ENCODE measurements around the gene OR6K2.
"Not testable (repeated sequence)": the region's sequence is repeated elsewhere in the genome, so short reads cannot be mapped to it uniquely, and the experiment has no call there.

The OR6K2 gene

GRCh38 chr1:158700552-158700951 is at the start of gene OR6K2:
Gene OR6K2 (minus strand): TSS chr1:158700652. CDS start chr1:158700652, 0 bp downstream.
- no peak for DNase-seq

- no peak for DNase-seq
These were observed 35.4 kb upstream of the OR6K2 start for GRCh38 chr1:158735848-158736247.

GRCh38 chr1:158732524-158732923 is 32.1 kb upstream of the OR6K2 start:
- no peak for DNase-seq

- no peak for DNase-seq
These were observed 31.3 kb upstream of the OR6K2 start for GRCh38 chr1:158731707-158732106.

- no peak for DNase-seq
These were observed 30.0 kb upstream of the OR6K2 start for GRCh38 chr1:158730453-158730852.

GRCh38 chr1:158728510-158729225 is 28.2 kb upstream of the OR6K2 start:
- no peak for DNase-seq

- no peak for DNase-seq
These were observed 24.0 kb upstream of the OR6K2 start for GRCh38 chr1:158724442-158724841.

GRCh38 chr1:158720620-158721019 is 20.2 kb upstream of the OR6K2 start, which contains the start of gene OR6K3:
Gene OR6K3 (minus strand): TSS chr1:158720720. CDS start chr1:158718115, 2,605 bp downstream.
- no peak for DNase-seq

- no peak for DNase-seq
These were observed 19.2 kb upstream of the OR6K2 start for GRCh38 chr1:158719664-158720063.

- DNase-seq: no peak
These were observed 16.9 kb upstream of the OR6K2 start for GRCh38 chr1:158717344-158717743.

GRCh38 chr1:158716335-158716734 is 15.9 kb upstream of the OR6K2 start:
- DNase-seq: no peak

GRCh38 chr1:158714754-158715153 is 14.3 kb upstream of the OR6K2 start:
- no peak for DNase-seq

- no peak for DNase-seq
These were observed 10.6 kb upstream of the OR6K2 start for GRCh38 chr1:158711098-158711497.

- DNase-seq: no peak
These were observed 5.6 kb upstream of the OR6K2 start for GRCh38 chr1:158706096-158706495.

- no peak for DNase-seq
These were observed 5.9 kb downstream of the OR6K2 start for GRCh38 chr1:158694596-158694995.

GRCh38 chr1:158692356-158692755 is 8.1 kb downstream of the OR6K2 start:
- DNase-seq: no peak

- no peak for DNase-seq
These were observed 8.5 kb downstream of the OR6K2 start for GRCh38 chr1:158691907-158692306.

- not testable (repeated sequence) for DNase-seq
These were observed 9.3 kb downstream of the OR6K2 start for GRCh38 chr1:158691149-158691548.

GRCh38 chr1:158689875-158690274 is 10.6 kb downstream of the OR6K2 start:
- no peak for DNase-seq

GRCh38 chr1:158689110-158689509 is 11.3 kb downstream of the OR6K2 start:
- DNase-seq: no peak

GRCh38 chr1:158688343-158688742 is 12.1 kb downstream of the OR6K2 start:
- not testable (repeated sequence) for DNase-seq

GRCh38 chr1:158687037-158687436 is 13.4 kb downstream of the OR6K2 start:
- DNase-seq: no peak

GRCh38 chr1:158686111-158687009 is 14.1 kb downstream of the OR6K2 start, which contains the start of gene SPTA1:
Gene SPTA1 (minus strand): TSS chr1:158686715. CDS start chr1:158686517, 198 bp downstream.
- no peak for DNase-seq

- no peak for DNase-seq
These were observed 15.4 kb downstream of the OR6K2 start for GRCh38 chr1:158685085-158685484.
